Cortex of kidney (tissue), 1 donor: Measurements from ENCODE around the gene FOXD2.

Experiments
- DNase-seq: peaks from one replicate; lab custom pipeline; 2025; lab: John Stamatoyannopoulos, UW

Gene FOXD2

DNA sequence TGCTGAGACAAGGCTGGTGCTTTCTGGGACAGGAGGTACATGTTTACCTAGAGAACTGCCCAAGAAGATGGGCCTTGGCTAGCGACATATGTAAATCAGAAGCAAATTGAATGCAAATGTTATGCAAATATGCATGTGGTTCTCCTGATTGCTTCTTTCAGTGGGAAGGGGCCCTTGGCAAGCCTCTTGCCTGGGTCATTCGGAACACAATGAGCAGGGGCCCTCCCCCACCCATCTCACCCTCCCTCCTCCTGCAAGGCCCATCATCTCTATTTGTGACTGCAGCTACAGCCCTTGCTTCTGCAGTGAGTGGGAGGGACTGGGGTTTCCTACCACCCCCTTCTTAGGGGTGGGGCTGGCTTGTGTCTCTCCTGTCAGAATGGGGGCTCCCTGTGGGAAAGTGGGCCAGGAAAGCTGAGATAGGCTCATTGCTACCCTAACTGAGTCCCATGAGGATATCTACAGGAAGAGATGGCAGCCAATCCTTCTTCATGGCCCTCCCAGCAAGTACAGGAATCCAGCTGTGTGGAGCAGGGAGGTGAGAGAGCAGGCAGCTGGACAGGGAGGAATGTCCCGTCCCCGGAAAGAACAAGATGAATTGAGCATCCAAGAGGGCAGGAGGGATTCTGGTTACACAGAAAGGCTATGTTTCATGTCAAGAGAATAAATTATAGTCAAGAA lies 31.0 kb downstream of the FOXD2 start:
- DNase-seq = no peak

DNA sequence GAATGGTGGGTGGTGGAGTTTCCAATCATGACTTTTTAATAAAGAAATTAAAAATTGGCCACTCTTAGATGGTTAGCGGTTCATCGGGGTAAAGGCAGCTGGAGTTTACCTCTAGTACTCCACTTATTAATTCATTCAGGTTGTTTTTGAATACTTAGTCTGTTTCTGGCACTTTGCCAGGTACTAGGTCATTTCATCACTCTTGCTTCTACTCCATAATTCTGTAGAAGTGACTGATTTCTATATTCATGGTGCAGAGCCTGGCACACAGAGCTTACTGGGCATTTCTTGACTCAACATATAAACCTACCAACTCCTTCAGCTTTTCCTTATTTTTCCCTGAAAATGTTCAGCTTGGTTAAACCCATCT lies 31.5 kb downstream of the FOXD2 start:
- DNase-seq = no peak

DNA sequence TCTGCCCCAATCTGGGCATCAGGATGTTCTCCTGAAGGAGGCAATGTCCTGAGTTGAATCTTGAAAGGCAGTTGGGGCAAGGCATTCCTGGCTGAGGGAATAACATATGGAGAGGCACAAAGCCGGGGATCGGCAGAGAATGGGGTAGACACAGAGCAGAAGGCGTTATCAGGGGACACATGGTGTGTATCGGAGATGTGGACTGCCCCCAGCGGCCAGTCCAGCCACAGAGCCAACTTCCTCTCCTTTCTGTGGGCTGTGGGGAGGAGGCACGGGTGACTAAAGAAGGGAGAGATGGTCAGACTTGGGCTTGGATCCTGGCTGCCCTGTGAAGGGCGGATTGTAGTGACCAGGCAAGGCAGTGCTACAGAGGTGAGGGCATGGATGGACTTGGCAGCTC lies 32.1 kb downstream of the FOXD2 start:
- no peak for DNase-seq

DNA sequence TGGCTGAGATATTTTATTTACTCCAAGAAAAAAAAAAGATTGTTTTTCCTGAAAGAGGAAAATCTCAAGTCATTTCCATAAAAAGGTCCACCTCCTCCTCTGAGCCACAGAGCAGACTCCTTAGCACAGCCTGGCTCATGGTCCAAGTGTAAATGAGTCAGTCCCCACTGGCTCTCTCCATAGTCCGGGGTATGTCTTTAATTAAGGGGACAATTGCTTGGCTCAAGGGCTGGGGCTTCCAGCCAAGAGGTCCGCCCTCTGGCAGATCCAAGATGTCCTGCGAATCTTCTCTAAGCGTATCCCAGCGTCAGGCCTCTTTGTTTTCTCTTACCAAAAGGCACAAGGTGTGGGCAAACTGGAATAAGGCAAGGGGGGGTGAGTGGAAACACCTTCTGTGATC lies 33.3 kb downstream of the FOXD2 start:
- DNase-seq = no peak

DNA sequence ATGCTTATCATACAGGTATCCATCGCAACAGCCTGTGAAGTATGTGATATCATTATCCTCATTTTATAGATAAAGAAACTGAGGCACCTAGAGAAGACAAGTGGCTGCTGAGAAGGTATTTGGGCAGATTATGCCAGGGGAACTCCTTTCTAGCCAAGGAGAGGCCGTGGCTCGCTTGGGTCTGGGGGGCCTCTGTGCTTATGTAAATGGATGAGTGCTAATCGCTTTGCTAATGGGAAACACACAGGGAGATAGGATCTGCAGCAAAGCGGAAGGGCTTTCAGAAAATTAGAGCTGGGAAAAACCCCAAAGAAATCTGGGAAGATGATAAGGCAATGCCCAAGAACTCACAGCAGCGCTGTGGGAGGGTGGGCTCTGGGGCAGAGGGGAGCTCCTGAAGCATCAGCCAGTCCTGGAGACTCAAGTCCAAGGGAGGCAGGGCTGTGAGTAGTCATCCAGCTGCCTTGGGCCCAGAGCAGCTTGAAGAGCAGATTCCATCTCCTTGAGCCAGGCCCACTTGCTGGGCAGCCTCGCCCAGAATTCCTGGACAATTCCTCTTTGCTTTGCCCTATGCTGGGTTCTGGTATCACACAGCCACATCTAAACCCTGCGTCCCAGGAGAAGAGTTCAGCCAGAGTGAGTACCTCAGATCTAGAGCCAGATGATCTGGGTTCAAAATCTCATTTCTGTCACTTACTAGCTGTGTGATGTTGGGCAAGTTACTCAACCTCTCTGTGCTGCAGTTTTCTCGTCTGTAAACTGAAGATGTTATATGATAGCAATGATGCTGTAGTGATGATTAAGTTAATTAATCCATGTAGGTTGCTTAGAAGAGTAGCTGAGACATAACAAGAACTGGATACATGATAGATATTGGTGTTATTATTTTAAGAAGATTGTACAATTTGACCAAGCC lies 36.7 kb downstream of the FOXD2 start:
- no peak for DNase-seq

DNA sequence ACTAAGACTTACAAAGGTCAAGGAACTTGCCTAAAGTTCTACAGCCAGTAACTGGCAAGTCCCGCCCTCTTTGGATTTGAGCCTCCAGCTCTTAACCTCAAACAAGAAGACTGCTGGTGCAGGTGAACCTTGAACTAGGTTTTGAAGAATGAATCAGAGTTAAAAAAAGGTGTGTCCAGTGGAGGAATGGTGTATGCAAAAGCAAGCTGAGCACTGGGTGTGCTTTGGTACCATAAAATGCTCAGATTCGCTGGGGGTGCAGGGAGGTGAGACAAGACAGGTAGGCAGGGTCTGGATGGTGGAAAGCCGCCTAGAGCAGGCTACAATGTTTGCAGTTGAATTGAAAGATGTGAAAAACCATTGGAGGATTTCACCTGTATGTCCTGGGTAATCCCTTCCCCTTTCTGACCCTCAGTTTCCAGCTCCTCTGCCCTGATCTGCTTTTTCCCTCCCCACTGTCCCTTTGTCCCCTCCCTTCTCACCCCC lies 39.8 kb downstream of the FOXD2 start:
- no peak for DNase-seq

DNA sequence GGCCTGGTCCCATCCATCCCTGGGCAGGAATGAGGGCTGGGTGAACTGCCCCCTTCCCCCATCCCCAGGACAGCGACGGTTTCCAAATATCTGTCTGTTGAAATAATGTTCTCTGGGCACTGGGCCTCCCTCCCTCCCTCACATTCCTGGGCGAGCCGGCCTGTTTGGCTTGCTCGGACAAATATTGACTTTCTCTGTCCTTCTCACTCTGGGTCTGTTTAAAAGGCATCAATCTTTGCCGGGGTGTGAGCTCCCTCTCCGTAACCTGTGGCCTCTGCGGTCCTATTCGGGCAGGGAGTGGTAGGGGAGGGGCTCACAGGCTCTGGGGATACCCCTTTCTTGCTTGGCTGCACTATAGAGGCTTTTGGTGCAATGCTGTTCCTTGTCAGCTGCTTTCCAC lies 40.2 kb downstream of the FOXD2 start:
- no peak for DNase-seq

DNA sequence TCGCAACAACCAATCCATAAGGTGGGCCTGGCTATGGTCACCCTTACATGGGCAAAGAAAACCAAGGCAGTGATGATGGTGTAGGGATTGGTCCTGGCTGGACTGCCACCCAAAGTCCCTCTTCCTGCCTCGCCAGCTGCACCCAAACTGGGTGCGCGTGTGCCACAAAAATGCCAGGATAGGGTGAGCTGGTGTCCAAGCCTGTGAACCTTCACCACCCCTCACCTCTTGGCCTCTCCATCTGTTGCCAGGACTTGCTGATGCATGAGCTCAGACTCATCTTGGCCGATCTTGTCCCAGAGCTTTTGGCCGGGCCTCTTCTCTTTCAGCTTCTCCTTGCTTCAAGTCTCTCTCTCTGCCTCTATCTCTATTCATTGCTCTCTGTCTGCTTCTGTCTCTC lies 41.8 kb downstream of the FOXD2 start:
- DNase-seq = no peak

DNA sequence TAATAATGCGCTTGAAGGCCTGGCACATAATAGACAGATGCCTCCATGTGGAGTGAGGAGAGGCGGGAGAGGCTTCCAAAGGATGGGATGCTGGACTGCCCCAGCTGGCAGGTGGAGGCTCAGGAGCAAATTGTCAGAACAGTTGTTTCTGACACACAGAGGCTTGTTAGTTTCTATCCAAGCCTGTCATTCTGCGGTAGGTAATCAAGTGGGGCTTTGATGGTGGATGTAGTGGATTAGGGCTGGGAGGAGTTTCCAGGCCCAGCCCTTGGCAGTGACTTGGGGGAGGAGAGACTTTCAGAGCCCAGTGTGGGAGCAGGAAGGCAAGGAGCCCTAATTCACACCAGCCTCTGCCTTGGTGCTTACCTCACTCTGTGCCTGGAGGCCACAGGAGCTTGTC lies 44.1 kb downstream of the FOXD2 start:
- DNase-seq = no peak

DNA sequence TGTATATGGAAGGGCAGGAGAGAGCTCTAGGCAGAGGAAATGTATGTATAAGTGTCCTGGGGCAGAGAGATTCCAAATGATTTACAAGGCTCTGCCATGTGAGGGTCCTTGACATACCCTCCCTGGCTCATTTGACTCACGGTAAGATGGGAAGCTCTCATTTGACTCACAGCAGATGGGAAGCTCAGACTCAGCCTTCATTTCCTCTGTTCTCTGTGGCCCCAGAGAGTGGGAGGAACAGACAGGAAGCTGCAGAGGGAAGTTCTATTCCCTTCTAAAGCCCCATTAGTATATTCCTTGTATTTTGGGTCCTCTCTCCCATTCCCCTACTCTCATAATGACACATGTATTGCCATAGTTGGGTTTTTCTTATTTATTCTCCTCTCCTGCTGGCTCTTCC lies 44.9 kb downstream of the FOXD2 start:
- no peak for DNase-seq

DNA sequence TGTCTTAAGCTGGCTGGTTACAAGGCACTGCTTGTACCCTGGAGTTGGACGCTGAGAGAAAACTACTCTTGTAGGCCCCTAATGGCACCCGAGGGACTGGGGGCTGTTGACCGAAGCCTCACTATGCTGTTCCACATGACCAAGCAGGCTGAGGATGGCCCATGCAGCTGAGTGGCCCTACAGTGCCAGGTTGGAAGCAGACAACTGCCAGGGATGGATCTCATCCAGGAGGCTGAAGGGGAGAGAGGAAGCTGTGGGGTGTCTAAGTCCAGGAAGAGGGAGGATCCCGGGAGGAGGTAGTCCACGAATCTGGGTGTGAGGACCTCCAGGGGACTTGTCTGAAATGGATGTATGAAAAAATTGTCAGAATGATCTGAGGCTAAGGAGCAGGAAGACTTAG lies 45.8 kb downstream of the FOXD2 start:
- no peak for DNase-seq

DNA sequence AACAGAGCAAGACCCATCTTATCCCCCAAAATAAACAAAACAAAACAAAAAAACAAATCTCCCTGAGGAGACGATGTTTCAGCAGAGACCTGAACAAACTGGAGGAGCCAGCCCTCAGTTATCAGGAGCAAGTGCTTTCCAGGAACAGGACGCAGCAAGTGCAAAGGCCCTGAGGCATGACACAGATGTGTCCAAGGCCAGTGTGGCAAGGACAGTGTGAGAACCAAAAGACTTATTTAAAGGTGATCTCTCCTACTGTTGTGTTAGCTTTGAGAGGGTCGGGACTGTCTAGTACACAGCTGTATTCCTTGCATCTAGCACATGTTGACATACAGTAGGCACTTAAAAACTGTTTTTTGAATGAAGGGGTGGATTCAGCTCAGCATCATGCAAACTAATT lies 48.0 kb downstream of the FOXD2 start:
- DNase-seq = no peak

DNA sequence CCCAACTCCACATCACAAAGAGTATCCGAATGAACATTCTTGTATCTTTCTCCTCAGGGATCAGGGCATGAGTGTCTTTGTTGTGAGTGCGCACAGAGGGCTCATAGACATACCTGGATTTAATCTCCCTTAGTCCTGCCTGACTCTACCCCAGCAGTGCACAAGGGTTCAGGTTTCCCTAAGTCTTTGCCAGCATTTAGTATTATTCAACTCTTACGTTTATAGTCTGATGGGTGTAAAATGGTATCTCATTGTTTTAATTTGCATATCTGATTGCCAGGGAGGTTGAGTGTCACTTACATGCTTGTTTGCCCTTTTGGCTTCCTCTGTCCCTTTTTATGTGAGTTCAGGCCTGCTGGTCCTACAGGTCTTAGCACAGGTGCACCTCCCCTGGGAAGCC lies 49.5 kb downstream of the FOXD2 start:
- no peak for DNase-seq

DNA sequence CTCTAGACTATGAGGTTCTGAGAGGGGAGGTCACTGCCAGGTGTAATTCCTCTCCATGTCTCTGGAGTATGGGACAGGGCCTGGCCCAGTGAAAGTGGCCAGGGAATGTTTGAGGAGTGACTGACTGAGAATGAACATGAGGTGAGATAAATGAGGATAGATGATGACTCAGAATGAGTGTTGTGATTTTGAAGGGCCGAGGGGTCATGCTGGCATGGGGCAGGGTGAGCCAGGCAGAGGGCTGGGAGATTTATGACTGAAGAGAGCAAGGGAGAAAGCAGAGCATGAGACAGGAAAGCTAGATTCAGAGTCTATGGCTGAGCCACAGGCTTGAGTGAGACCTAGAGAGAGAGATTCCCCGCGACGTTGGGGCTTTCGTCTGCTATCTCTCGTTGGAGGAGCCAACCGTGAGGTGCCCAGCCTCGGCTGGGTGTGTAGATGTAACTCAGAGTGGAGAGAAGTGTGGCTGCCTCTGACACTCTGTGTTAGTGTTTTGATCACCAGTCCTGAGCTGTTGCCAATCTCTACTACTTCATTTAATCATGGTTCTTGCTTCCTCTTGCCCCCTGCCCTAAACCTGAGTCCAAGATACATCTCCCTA lies 50.1 kb downstream of the FOXD2 start:
- DNase-seq = no peak
